Activated naive CD4-positive, alpha-beta T cell treated with anti-CD3 and anti-CD28 coated beads for 36 hours (primary cell): Measurements from ENCODE around the gene JARID2. TPM values are rescaled to one million over a fixed set of nuclear protein-coding genes. Genes with fewer than 3 reads are reported as not detected.
"Not testable (repeated sequence)": the region's sequence is repeated elsewhere in the genome, so short reads cannot be mapped to it uniquely, and the experiment has no call there.

ENCODE experiments used
- CTCF ChIA-PET: fragments of 350-600 bp; sonication (Branson Sonifier 250); formaldehyde crosslinking; loops from one replicate; lab custom pipeline; 2021; ENCODE audit warnings: antibody characterized with exemption; lab: Charles Lee
- DNase-seq: peaks from one replicate; pipeline ENCODE4 v3.0.0-alpha.2; 2020
- H3K27ac Mint-ChIP-seq: one replicate; pipeline ENCODE4 v1.8.0; 2021; ENCODE audit warnings: mild to moderate bottlenecking, mixed read lengths
- H3K27me3 Mint-ChIP-seq: one replicate; pipeline ENCODE4 v1.8.0; 2021; ENCODE audit warnings: low read depth, mixed read lengths
- H3K36me3 Mint-ChIP-seq: one replicate; pipeline ENCODE4 v1.8.0; 2021; ENCODE audit warnings: low read depth, mixed read lengths
- H3K4me1 Mint-ChIP-seq: one replicate; pipeline ENCODE4 v1.8.0; 2021; ENCODE audit warnings: low read depth, mixed read lengths
- H3K4me3 Mint-ChIP-seq: one replicate; pipeline ENCODE4 v1.8.0; 2021; ENCODE audit warnings: mild to moderate bottlenecking, moderate library complexity, mixed read lengths
- H3K9me3 Mint-ChIP-seq: one replicate; pipeline ENCODE4 v1.8.0; 2021; ENCODE audit warnings: mixed read lengths
- intact Hi-C: fragments of 100-400 bp; cut with micrococcal nuclease; formaldehyde crosslinking; loops from one replicate; pipeline ENCODE4 v1.15.1; 2023
- total RNA-seq, 2 experiments: library from RNA; stranded (reverse); gene quantifications; one replicate each; pipeline ENCODE4 v1.2.3, GENCODE V29; 2021

Gene JARID2
- total RNA-seq, 2 experiments from 2014 or later: 26.6 to 27.7 TPM

- Mint-ChIP-seq H3K4me3 (no peak overlapping the region), H3K36me3 (peaks cover 59% of the 10 kb centered on the region), H3K27ac (no peak overlapping the region), H3K9me3 (peaks cover 3% of the 10 kb centered on the region), H3K4me1 (peaks cover 21% of the 10 kb centered on the region), H3K27me3 (no peaks in the 10 kb centered on the region)
- no peak for DNase-seq
- CTCF ChIA-PET: no interaction called here
- intact Hi-C loops: loop anchor here (10.0 kb wide), 1 partner anchor 96 kb away; no protein-coding TSS in a partner anchor
Measured at GRCh38 chr6:15528870-15529269, 283.0 kb downstream of the JARID2 start.

GRCh38 chr6:15530411-15530810 lies 284.5 kb downstream of the JARID2 start:
- Mint-ChIP-seq H3K27ac (no peak overlapping the region), H3K36me3 (peaks cover 46% of the 10 kb centered on the region), H3K9me3 (peaks cover 3% of the 10 kb centered on the region), H3K4me1 (peaks cover 20% of the 10 kb centered on the region), H3K27me3 (no peaks in the 10 kb centered on the region), H3K4me3 (no peak overlapping the region)
- intact Hi-C loops: no loop called here
- no peak for DNase-seq
- CTCF ChIA-PET: no interaction called here

- intact Hi-C loops: no loop called here
- peaks cover 32% of the 10 kb centered on the region for H3K36me3 Mint-ChIP-seq
- peaks cover 14% of the 10 kb centered on the region for H3K4me1 Mint-ChIP-seq
- H3K9me3 Mint-ChIP-seq: peaks cover 3% of the 10 kb centered on the region
- CTCF ChIA-PET: interaction anchor here (0.7 to 1.1 kb wide), 2 partner anchors 89 to 506 kb away, joined by 3 read pairs; no protein-coding TSS in a partner anchor
- DNase-seq: no peak
- H3K4me3 Mint-ChIP-seq: no peak overlapping the region
- no peak overlapping the region for H3K27ac Mint-ChIP-seq
- no peaks in the 10 kb centered on the region for H3K27me3 Mint-ChIP-seq
Measured at GRCh38 chr6:15531973-15532372, 286.1 kb downstream of the JARID2 start.

- intact Hi-C loops: no loop called here
- DNase-seq: no peak
- Mint-ChIP-seq H3K27ac (no peak overlapping the region), H3K27me3 (no peaks in the 10 kb centered on the region), H3K9me3 (no peaks in the 10 kb centered on the region), H3K4me1 (peaks cover 14% of the 10 kb centered on the region), H3K36me3 (peaks cover 25% of the 10 kb centered on the region), H3K4me3 (no peak overlapping the region)
- CTCF ChIA-PET: no interaction called here
Measured at GRCh38 chr6:15533379-15534026, 287.6 kb downstream of the JARID2 start.

- intact Hi-C loops: no loop called here
- CTCF ChIA-PET: interaction anchor here (0.7 kb wide), 1 partner anchor 88 kb away, joined by 3 read pairs; no protein-coding TSS in a partner anchor
Measured at GRCh38 chr6:15534974-15535373, 289.1 kb downstream of the JARID2 start.

GRCh38 chr6:15535495-15536197 lies 289.8 kb downstream of the JARID2 start:
- H3K9me3 Mint-ChIP-seq: no peaks in the 10 kb centered on the region
- H3K27me3 Mint-ChIP-seq: no peaks in the 10 kb centered on the region
- H3K27ac Mint-ChIP-seq: no peak overlapping the region
- peaks cover 11% of the 10 kb centered on the region for H3K36me3 Mint-ChIP-seq
- intact Hi-C loops: no loop called here
- DNase-seq: no peak
- H3K4me1 Mint-ChIP-seq: peaks cover 6% of the 10 kb centered on the region
- H3K4me3 Mint-ChIP-seq: no peak overlapping the region
- CTCF ChIA-PET: no interaction called here

More at GRCh38 chr6:15534974-15535373, 289.1 kb downstream of the JARID2 start:
- H3K4me3 Mint-ChIP-seq: no peak overlapping the region
- no peak overlapping the region for H3K27ac Mint-ChIP-seq
- H3K36me3 Mint-ChIP-seq: peaks cover 16% of the 10 kb centered on the region
- no peaks in the 10 kb centered on the region for H3K27me3 Mint-ChIP-seq
- H3K4me1 Mint-ChIP-seq: peaks cover 12% of the 10 kb centered on the region
- no peaks in the 10 kb centered on the region for H3K9me3 Mint-ChIP-seq
- no peak for DNase-seq

GRCh38 chr6:15536198-15536955 lies 290.5 kb downstream of the JARID2 start:
- no peak overlapping the region for H3K27ac Mint-ChIP-seq
- intact Hi-C loops: no loop called here
- DNase-seq: no peak
- H3K9me3 Mint-ChIP-seq: no peaks in the 10 kb centered on the region
- CTCF ChIA-PET: no interaction called here
- no peaks in the 10 kb centered on the region for H3K27me3 Mint-ChIP-seq
- peaks cover 6% of the 10 kb centered on the region for H3K36me3 Mint-ChIP-seq
- no peak overlapping the region for H3K4me3 Mint-ChIP-seq
- no peaks in the 10 kb centered on the region for H3K4me1 Mint-ChIP-seq

GRCh38 chr6:15538106-15538505 lies 292.2 kb downstream of the JARID2 start:
- Mint-ChIP-seq H3K4me1 (no peaks in the 10 kb centered on the region), H3K27ac (no peak overlapping the region), H3K4me3 (no peak overlapping the region), H3K27me3 (no peaks in the 10 kb centered on the region), H3K9me3 (no peaks in the 10 kb centered on the region), H3K36me3 (peaks cover 2% of the 10 kb centered on the region)
- intact Hi-C loops: no loop called here
- no peak for DNase-seq
- CTCF ChIA-PET: interaction anchor here (0.8 kb wide), 1 partner anchor 167 kb away, joined by 3 read pairs; no protein-coding TSS in a partner anchor

- H3K27me3 Mint-ChIP-seq: no peaks in the 10 kb centered on the region
- CTCF ChIA-PET: interaction anchor here (0.8 kb wide), 1 partner anchor 166 kb away, joined by 3 read pairs; no protein-coding TSS in a partner anchor
- peaks cover 6% of the 10 kb centered on the region for H3K36me3 Mint-ChIP-seq
- H3K4me1 Mint-ChIP-seq: no peaks in the 10 kb centered on the region
- peaks cover 3% of the 10 kb centered on the region for H3K9me3 Mint-ChIP-seq
- DNase-seq: no peak
- H3K27ac Mint-ChIP-seq: no peak overlapping the region
- intact Hi-C loops: no loop called here
- no peak overlapping the region for H3K4me3 Mint-ChIP-seq
Measured at GRCh38 chr6:15538766-15539495, 293.1 kb downstream of the JARID2 start.

GRCh38 chr6:15539722-15540270 lies 293.9 kb downstream of the JARID2 start:
- Mint-ChIP-seq H3K9me3 (peaks cover 8% of the 10 kb centered on the region), H3K27me3 (no peaks in the 10 kb centered on the region), H3K27ac (no peak overlapping the region), H3K4me1 (no peaks in the 10 kb centered on the region), H3K36me3 (peaks cover 8% of the 10 kb centered on the region), H3K4me3 (no peak overlapping the region)
- CTCF ChIA-PET: interaction anchor here (0.6 kb wide), 1 partner anchor 76 kb away, joined by 5 read pairs; no protein-coding TSS in a partner anchor
- intact Hi-C loops: no loop called here
- DNase-seq: no peak

GRCh38 chr6:15543332-15543917 lies 297.6 kb downstream of the JARID2 start:
- H3K4me1 Mint-ChIP-seq, DNase-seq, H3K36me3 Mint-ChIP-seq, CTCF ChIA-PET, H3K27me3 Mint-ChIP-seq, H3K9me3 Mint-ChIP-seq, H3K27ac Mint-ChIP-seq, intact Hi-C loops, H3K4me3 Mint-ChIP-seq: not testable (repeated sequence)
